ENCODE data around the gene THOC7. TPM values are rescaled to one million over a fixed set of nuclear protein-coding genes. Genes with fewer than 3 reads are reported as not detected.

Gene THOC7
- total RNA-seq, 1 donor: 29.1 TPM

DNA sequence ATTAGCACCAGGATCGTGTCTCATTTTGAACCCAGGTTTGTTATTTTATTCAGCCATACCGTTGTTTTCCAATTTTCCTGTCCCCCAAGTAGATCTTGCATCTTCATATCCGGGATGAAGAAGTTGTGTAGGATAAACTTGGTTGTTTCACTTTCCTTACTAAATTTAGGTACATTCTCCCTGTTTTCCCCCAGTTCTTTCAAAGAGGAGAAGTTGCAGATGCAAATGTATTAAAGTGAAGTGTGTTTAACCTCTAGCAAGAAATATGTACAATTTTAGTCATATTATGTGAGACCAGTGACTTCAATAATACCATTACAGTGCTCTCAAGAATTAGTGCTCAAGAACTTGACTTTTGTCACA is 1.3 kb upstream of the THOC7 start:
- H3K4me3 ChIP-seq (ENCODE audit: low read length): peak overlapping the region; percentile 87

GRCh38 chr3:63864008-63864964 is 681 bp upstream of the THOC7 start:
- Histone ChIP-seq H3K4me3 (ENCODE audit: low read length) (peak overlapping the region; percentile 87), H3K27me3 (ENCODE audit: insufficient read depth, low read length) (no peaks in the 10 kb centered on the region), H3K4me1 (ENCODE audit: insufficient read depth, low read length) (peaks cover 35% of the 10 kb centered on the region), H3K9me3 (ENCODE audit: low read depth, low read length) (no peaks in the 10 kb centered on the region)

More for the DNA sequence above, 1.3 kb upstream of the THOC7 start:
- Histone ChIP-seq H3K27me3 (ENCODE audit: insufficient read depth, low read length) (no peaks in the 10 kb centered on the region), H3K9me3 (ENCODE audit: low read depth, low read length) (no peaks in the 10 kb centered on the region), H3K4me1 (ENCODE audit: insufficient read depth, low read length) (peaks cover 35% of the 10 kb centered on the region)

DNA sequence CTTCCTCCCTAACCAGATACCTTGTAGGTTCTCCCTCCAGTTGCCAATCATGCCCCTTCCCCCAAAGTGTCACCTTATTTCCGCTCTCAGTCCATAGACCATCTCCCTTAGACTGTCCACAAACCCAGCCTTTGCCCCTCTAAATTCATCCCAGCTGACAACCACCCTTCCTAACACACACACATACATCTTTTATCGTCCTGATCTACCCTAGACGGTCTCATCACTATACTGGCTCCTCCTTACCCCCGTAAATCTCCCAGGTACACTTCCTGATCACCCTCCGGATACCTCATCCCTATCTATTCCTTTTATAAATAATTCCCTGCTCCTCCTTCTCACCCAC is 828 bp downstream of the THOC7 start:
- Histone ChIP-seq H3K27me3 (ENCODE audit: insufficient read depth, low read length) (no peaks in the 10 kb centered on the region), H3K4me3 (ENCODE audit: low read length) (peak overlapping the region; percentile 88), H3K9me3 (ENCODE audit: low read depth, low read length) (no peaks in the 10 kb centered on the region), H3K4me1 (ENCODE audit: insufficient read depth, low read length) (peaks cover 33% of the 10 kb centered on the region)

DNA sequence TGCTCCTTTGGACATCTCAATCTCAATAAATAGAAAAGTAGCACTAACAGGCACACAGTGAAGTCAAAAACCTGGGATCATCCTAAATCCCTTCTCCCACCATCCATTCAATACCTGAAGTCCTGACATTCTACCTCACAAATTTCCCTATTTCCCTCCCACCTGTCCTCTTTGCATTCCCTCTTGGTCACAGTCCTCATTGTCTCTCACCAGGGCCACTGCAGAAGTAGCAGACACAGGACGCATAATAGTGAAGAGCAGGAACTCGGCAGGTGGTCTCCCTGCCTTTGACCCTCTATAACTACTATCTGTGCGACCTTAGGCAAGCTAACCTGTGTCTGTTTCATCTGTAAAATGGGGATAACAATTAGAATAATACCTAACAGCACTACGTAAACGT is 2.3 kb downstream of the THOC7 start:
- Histone ChIP-seq H3K27me3 (ENCODE audit: insufficient read depth, low read length) (no peaks in the 10 kb centered on the region), H3K4me3 (ENCODE audit: low read length) (no peak overlapping the region), H3K9me3 (ENCODE audit: low read depth, low read length) (no peaks in the 10 kb centered on the region), H3K4me1 (ENCODE audit: insufficient read depth, low read length) (peaks cover 27% of the 10 kb centered on the region)

- no peak overlapping the region for H3K4me3 ChIP-seq (ENCODE audit: low read length)
- peaks cover 27% of the 10 kb centered on the region for H3K4me1 ChIP-seq (ENCODE audit: insufficient read depth, low read length)
- H3K27me3 ChIP-seq (ENCODE audit: insufficient read depth, low read length): no peaks in the 10 kb centered on the region
- no peaks in the 10 kb centered on the region for H3K9me3 ChIP-seq (ENCODE audit: low read depth, low read length)
These were observed 2.8 kb downstream of the THOC7 start for GRCh38 chr3:63860776-63861175.

DNA sequence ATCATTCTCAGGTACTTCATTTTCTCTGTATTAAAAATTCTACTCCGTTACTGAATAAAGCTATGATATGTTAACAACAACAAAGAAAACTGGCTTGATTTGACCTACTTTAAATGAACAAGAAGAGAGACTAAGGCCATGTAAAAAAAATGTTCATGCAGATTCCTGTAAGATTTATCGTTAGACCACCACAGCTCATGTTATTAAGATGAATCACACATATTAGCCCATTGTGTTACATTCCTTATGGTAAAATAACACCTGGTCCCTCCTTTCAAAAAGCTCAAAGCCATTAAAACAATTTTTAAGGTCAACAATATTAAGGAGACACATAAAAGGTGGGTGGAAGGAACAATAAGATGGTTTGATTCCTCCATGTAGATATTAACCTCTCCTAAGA is 6.3 kb downstream of the THOC7 start:
- Histone ChIP-seq H3K4me1 (ENCODE audit: insufficient read depth, low read length) (peaks cover 8% of the 10 kb centered on the region), H3K9me3 (ENCODE audit: low read depth, low read length) (no peaks in the 10 kb centered on the region), H3K4me3 (ENCODE audit: low read length) (no peak overlapping the region), H3K27me3 (ENCODE audit: insufficient read depth, low read length) (no peaks in the 10 kb centered on the region)

- Histone ChIP-seq H3K4me3 (ENCODE audit: low read length) (no peak overlapping the region), H3K9me3 (ENCODE audit: low read depth, low read length) (no peaks in the 10 kb centered on the region), H3K4me1 (ENCODE audit: insufficient read depth, low read length) (no peaks in the 10 kb centered on the region), H3K27me3 (ENCODE audit: insufficient read depth, low read length) (no peaks in the 10 kb centered on the region)
These were observed 8.2 kb downstream of the THOC7 start for GRCh38 chr3:63855333-63855940.

GRCh38 chr3:63853106-63853505 is 10.5 kb downstream of the THOC7 start:
- no peaks in the 10 kb centered on the region for H3K27me3 ChIP-seq (ENCODE audit: insufficient read depth, low read length)
- no peaks in the 10 kb centered on the region for H3K4me1 ChIP-seq (ENCODE audit: insufficient read depth, low read length)
- no peak overlapping the region for H3K4me3 ChIP-seq (ENCODE audit: low read length)

DNA sequence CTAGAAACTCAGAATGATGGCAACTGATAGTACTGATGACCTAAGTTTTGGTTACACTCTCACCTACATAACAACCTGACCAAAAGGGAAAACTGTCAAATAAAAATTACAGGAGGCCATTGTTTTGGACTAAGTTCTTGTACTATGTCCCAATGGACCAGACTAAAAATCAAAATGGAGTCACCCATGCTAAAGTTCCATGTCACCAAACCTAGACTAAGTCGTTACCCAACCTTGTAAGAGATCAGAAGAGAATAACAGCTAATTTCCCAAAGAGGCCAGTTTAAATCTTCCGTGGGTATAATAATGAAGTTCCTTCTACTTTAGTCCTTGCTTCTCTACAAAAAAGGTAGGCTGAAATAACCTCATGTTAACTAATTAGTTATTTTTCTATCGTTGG is 12.3 kb downstream of the THOC7 start:
- no peaks in the 10 kb centered on the region for H3K4me1 ChIP-seq (ENCODE audit: insufficient read depth, low read length)
- H3K4me3 ChIP-seq (ENCODE audit: low read length): no peak overlapping the region
- H3K27me3 ChIP-seq (ENCODE audit: insufficient read depth, low read length): no peaks in the 10 kb centered on the region
- H3K9me3 ChIP-seq (ENCODE audit: low read depth, low read length): no peaks in the 10 kb centered on the region

More at GRCh38 chr3:63853106-63853505, 10.5 kb downstream of the THOC7 start:
- H3K9me3 ChIP-seq (ENCODE audit: low read depth, low read length): no peaks in the 10 kb centered on the region

DNA sequence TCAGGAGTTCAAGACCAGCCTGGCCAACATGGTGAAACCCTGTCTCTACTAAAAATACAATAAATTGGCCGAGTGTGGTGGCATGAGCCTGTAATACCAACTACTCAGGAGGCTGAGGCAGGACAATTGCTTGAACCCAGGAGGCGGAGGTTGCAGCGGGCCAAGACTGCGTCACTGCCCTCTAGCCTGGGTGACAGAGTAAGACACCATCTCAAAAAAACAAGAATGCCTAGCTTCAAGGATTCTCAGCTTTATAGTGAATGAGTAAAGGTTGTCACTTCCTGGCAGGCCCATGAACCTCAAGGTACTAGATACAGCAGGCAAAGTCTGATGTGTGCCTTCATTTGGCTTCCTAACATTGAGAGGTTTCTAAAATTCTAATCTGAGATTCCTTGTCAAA is 14.4 kb downstream of the THOC7 start:
- Histone ChIP-seq H3K4me1 (ENCODE audit: insufficient read depth, low read length) (no peaks in the 10 kb centered on the region), H3K27me3 (ENCODE audit: insufficient read depth, low read length) (no peaks in the 10 kb centered on the region), H3K9me3 (ENCODE audit: low read depth, low read length) (no peaks in the 10 kb centered on the region), H3K4me3 (ENCODE audit: low read length) (no peak overlapping the region)

DNA sequence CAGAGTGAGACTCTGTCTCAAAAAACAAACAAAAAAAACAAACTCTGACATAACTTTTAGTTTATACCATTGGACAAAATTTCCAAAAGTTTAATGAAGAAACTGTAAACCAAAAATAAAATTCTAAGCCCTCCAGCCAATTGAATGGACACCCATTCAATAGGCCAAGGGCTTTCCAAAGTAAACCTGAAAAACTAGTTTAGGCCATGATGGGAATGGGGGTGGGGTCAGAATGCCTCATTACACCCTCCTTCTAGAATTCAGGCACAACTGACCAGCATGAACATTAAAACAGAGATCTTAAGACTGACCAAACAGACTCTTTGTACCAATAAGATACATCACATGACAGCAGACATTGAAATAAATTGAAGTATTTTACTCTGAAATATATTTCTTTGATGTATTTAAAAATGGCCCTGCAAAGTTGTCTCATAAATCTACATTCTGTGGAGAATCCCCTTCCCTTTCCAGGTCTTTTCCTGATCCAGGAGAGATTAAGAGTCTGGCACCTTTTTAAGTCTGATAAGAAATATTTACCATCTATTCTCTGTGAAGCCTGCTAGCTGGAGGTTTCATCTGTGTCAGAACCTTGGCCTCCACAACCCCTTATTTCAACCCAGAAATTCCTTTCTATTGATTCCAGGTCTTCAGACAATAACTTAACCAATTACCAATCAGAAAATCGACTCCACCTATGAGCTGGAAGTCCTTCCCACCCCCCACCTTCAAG is 15.7 kb downstream of the THOC7 start:
- Histone ChIP-seq H3K27me3 (ENCODE audit: insufficient read depth, low read length) (no peaks in the 10 kb centered on the region), H3K4me3 (ENCODE audit: low read length) (no peak overlapping the region), H3K9me3 (ENCODE audit: low read depth, low read length) (no peaks in the 10 kb centered on the region), H3K4me1 (ENCODE audit: insufficient read depth, low read length) (no peaks in the 10 kb centered on the region)

DNA sequence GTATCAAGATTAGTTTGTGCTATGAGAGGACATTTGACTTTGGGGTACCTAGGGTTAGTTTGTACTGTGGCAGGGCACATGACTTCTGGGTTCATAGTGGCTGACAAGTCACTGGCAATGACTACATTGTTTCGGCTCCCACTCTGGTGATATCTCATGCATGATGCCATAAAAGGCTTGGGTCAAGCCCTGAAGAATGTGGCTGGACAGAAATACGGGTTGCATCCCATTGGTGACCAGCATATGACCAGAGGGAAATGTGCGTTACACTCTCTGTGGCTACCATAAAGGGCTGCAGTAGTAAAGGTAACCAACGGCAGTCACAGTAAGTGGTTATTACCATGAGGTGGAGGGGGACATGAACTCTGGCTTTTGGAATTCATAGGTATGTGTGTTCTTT is 18.4 kb downstream of the THOC7 start:
- Histone ChIP-seq H3K4me3 (ENCODE audit: low read length) (no peak overlapping the region), H3K27me3 (ENCODE audit: insufficient read depth, low read length) (no peaks in the 10 kb centered on the region), H3K4me1 (ENCODE audit: insufficient read depth, low read length) (no peaks in the 10 kb centered on the region), H3K9me3 (ENCODE audit: low read depth, low read length) (no peaks in the 10 kb centered on the region)

- Histone ChIP-seq H3K4me1 (ENCODE audit: insufficient read depth, low read length) (no peaks in the 10 kb centered on the region), H3K9me3 (ENCODE audit: low read depth, low read length) (no peaks in the 10 kb centered on the region), H3K27me3 (ENCODE audit: insufficient read depth, low read length) (no peaks in the 10 kb centered on the region), H3K4me3 (ENCODE audit: low read length) (no peak overlapping the region)
These were observed 21.5 kb downstream of the THOC7 start for GRCh38 chr3:63842127-63842526.

- no peaks in the 10 kb centered on the region for H3K9me3 ChIP-seq (ENCODE audit: low read depth, low read length)
- H3K4me3 ChIP-seq (ENCODE audit: low read length): no peak overlapping the region
- H3K4me1 ChIP-seq (ENCODE audit: insufficient read depth, low read length): no peaks in the 10 kb centered on the region
- H3K27me3 ChIP-seq (ENCODE audit: insufficient read depth, low read length): no peaks in the 10 kb centered on the region
These were observed 21.9 kb downstream of the THOC7 start for GRCh38 chr3:63841704-63842103.

- Histone ChIP-seq H3K4me3 (ENCODE audit: low read length) (no peak overlapping the region), H3K4me1 (ENCODE audit: insufficient read depth, low read length) (no peaks in the 10 kb centered on the region), H3K9me3 (ENCODE audit: low read depth, low read length) (no peaks in the 10 kb centered on the region), H3K27me3 (ENCODE audit: insufficient read depth, low read length) (no peaks in the 10 kb centered on the region)
These were observed 31.2 kb downstream of the THOC7 start for GRCh38 chr3:63832395-63832794.

All from mononuclear cell (primary cell).